ENCODE results near the gene PCGF2.

DNA sequence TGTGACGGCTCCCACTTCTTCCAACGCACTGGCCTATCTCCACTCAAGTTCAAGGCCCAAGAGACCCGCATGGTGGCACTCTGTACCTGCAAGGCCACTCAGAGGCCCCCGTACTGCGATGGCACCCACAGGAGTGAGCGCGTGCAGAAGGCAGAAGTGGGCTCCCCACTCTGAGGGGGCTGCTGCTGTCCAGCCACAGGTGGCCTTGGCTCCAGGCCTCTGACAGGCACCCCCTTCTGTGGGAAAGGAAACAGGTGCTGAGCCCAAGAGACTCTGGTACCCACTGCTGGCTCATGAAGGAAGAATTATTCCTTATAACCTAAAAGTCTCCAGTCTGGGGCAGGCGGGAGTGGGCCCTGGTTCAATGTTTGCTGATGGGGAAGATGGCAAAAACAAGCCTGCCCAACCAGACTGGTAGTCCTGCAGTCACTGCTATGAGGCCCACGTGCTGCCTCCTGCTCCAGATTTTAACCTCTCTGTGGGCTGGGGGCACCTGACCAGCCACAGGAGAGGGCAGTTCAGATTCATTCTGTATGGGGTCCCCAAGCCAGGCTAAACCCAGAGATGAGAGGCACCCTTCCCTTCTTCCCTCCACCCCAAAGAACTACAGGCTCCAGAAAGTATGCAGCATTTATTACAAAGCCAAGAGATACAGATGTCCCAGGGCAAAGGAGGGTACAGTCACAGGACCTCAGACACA is 14.7 kb downstream of the PCGF2 start:
- no peak for TF ChIP-seq SP1 (IDR thresholded peaks at IDR 0.05; ENCODE audit: low read depth, low read length)
- TF ChIP-seq, protein P1, sequence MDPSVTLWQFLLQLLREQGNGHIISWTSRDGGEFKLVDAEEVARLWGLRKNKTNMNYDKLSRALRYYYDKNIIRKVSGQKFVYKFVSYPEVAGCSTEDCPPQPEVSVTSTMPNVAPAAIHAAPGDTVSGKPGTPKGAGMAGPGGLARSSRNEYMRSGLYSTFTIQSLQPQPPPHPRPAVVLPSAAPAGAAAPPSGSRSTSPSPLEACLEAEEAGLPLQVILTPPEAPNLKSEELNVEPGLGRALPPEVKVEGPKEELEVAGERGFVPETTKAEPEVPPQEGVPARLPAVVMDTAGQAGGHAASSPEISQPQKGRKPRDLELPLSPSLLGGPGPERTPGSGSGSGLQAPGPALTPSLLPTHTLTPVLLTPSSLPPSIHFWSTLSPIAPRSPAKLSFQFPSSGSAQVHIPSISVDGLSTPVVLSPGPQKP (IDR thresholded peaks at IDR 0.05; ENCODE audit: low read depth, low read length), result no peak
- TF ChIP-seq POLR2A (IDR thresholded peaks at IDR 0.05; ENCODE audit: low read depth, low read length), result no peak
- no peak for TF ChIP-seq CREB1 (IDR thresholded peaks at IDR 0.05; ENCODE audit: low read depth)
- TF ChIP-seq PML (IDR thresholded peaks at IDR 0.05; ENCODE audit: low read length), result no peak
- TF ChIP-seq FOXM1 (IDR thresholded peaks at IDR 0.05; ENCODE audit: low read depth, low read length), result no peak
- TF ChIP-seq, protein P2, sequence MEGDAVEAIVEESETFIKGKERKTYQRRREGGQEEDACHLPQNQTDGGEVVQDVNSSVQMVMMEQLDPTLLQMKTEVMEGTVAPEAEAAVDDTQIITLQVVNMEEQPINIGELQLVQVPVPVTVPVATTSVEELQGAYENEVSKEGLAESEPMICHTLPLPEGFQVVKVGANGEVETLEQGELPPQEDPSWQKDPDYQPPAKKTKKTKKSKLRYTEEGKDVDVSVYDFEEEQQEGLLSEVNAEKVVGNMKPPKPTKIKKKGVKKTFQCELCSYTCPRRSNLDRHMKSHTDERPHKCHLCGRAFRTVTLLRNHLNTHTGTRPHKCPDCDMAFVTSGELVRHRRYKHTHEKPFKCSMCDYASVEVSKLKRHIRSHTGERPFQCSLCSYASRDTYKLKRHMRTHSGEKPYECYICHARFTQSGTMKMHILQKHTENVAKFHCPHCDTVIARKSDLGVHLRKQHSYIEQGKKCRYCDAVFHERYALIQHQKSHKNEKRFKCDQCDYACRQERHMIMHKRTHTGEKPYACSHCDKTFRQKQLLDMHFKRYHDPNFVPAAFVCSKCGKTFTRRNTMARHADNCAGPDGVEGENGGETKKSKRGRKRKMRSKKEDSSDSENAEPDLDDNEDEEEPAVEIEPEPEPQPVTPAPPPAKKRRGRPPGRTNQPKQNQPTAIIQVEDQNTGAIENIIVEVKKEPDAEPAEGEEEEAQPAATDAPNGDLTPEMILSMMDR (IDR thresholded peaks at IDR 0.05 in 2 of 3, conservative IDR thresholded peaks at IDR 0.05 in 1 of 3; ENCODE audit: control insufficient read depth in 2 of 3, extremely low read depth in 1 of 3, insufficient read depth in 1 of 3, low read depth in 3 of 3, low read length in 3 of 3), result no peak
- no peak for TF ChIP-seq RAD21 (IDR thresholded peaks at IDR 0.05; ENCODE audit: insufficient read depth, low read depth, low read length)
- no peak for TF ChIP-seq FOXK2 (IDR thresholded peaks at IDR 0.05)
- no peak for TF ChIP-seq KLF5 (IDR thresholded peaks at IDR 0.05; ENCODE audit: partially characterized antibody)
- no peak for TF ChIP-seq NR2C2 (IDR thresholded peaks at IDR 0.05; ENCODE audit: borderline replicate concordance, control insufficient read depth, insufficient read length, low read depth)

Measured in GM12878 (cell line).